K562 (cell line): Measurements from ENCODE around the gene ZNF554. TPM values are rescaled to one million over a fixed set of nuclear protein-coding genes. Genes with fewer than 3 reads are reported as not detected.

Experiments
- ATAC-seq: fragments of 200-7000 bp; cut with Tn5 transposase; 3 replicates; pipeline ENCODE4 v1.9.1; 2020; ENCODE audit warnings: moderate library complexity
- BruUV-seq: library from RNA; stranded (reverse); fragments of 400-500 nt; replicated peaks from 2 replicates; lab custom pipeline; 2021; lab: Mats Ljungman, UMichigan
- CTCF ChIA-PET: fragments of 300-600 bp; formaldehyde crosslinking; extraction: SDS; loops from one replicate; lab custom pipeline; 2021; ENCODE audit warnings: low intra/inter-chr PET ratio; lab: Yijun Ruan, JAX
- POLR2A ChIA-PET: fragments of 300-600, 350-650 bp; sonication (Branson Sonifier 250); formaldehyde crosslinking; extraction: SDS; loops from one replicate; lab custom pipeline; 2021; ENCODE audit warnings: antibody characterized with exemption, inconsistent platforms; lab: Yijun Ruan, JAX
- DNase-seq, 4 experiments: peaks; one replicate each; pipeline versions ENCODE4 v3.0.0 to v3.0.0-alpha.2; 2011 to 2018; ENCODE audit warnings: low spot score in 3 of 4, mixed read lengths in 3 of 4; ENCODE audit errors: extremely low read depth in 1 of 4
- FAIRE-seq: peaks from 2 replicates; lab custom pipeline; 2011; peaks lifted over from hg19 to GRCh38; lab: Jason Lieb, UNC
- H2AFZ ChIP-seq: 2 replicates; pipeline ENCODE4 v1.6.0; 2011; ENCODE audit warnings: low read depth, low read length, control low read depth, inconsistent platforms
- H3K27ac ChIP-seq: fragments of 200-600 bp; 3 replicates; pipeline ENCODE4 v1.8.0; 2011; ENCODE audit warnings: low read depth, mild to moderate bottlenecking, control low read depth, inconsistent platforms, low read length, moderate library complexity, mixed read lengths; ENCODE audit errors: extremely low read depth
- H3K27me3 ChIP-seq, 2 experiments: fragments of 300-600 bp in 1 of 2; 2 replicates in 1 of 2; 3 replicates in 1 of 2; pipeline versions ENCODE4 v1.6.0 to v1.8.0; 2011; ENCODE audit warnings: inconsistent platforms in 2 of 2, low read length in 2 of 2, mild to moderate bottlenecking in 1 of 2, mixed read lengths in 1 of 2, moderate library complexity in 1 of 2; ENCODE audit not compliant: control insufficient read depth in 2 of 2, insufficient read depth in 2 of 2
- H3K36me3 ChIP-seq: fragments of 300-600 bp; 3 replicates; pipeline ENCODE4 v1.8.0; 2011; ENCODE audit warnings: mild to moderate bottlenecking, low read length, inconsistent platforms; ENCODE audit not compliant: control insufficient read depth, insufficient read depth
- H3K4me1 ChIP-seq, 2 experiments: fragments of 200-600 bp in 1 of 2; replicated peaks in 1 of 2; 2 replicates in 1 of 2; 3 replicates in 1 of 2; pipeline versions ENCODE4 v1.5.1 to v1.8.0; 2011; ENCODE audit warnings: inconsistent platforms in 2 of 2, low read length in 2 of 2, mild to moderate bottlenecking in 1 of 2, mixed read lengths in 1 of 2, moderate library complexity in 1 of 2; ENCODE audit not compliant: control insufficient read depth in 2 of 2, insufficient read depth in 2 of 2
- H3K4me2 ChIP-seq: 2 replicates; pipeline ENCODE4 v1.6.1; 2011; ENCODE audit warnings: low read length, control low read depth, inconsistent platforms, mixed read lengths; ENCODE audit not compliant: insufficient read depth
- H3K4me3 ChIP-seq: fragments of 200-600 bp; sonication (generic), shearing (Covaris generic); 2 replicates; pipeline ENCODE4 v1.5.1; 2016; ENCODE audit warnings: control low read depth, inconsistent platforms
- H3K79me2 ChIP-seq: fragments of 200-600 bp; 3 replicates; pipeline ENCODE4 v1.8.0; 2011; ENCODE audit warnings: low read length, inconsistent platforms; ENCODE audit not compliant: control insufficient read depth, insufficient read depth
- H3K9ac ChIP-seq, 2 experiments: 2 replicates each; pipeline versions ENCODE4 v1.6.0 to v1.6.1; 2011; ENCODE audit warnings: low read depth in 2 of 2, low read length in 2 of 2, control low read depth in 1 of 2, inconsistent platforms in 1 of 2, mild to moderate bottlenecking in 1 of 2, mixed read lengths in 1 of 2; ENCODE audit not compliant: insufficient read depth in 1 of 2
- H3K9me1 ChIP-seq: one replicate; pipeline ENCODE4 v1.6.0; 2011; ENCODE audit warnings: inconsistent platforms, mild to moderate bottlenecking, low read length, moderate library complexity; ENCODE audit not compliant: control insufficient read depth, insufficient read depth
- H3K9me3 ChIP-seq: replicated peaks from 2 replicates; pipeline ENCODE4 v1.5.1; 2011; ENCODE audit warnings: low read depth, low read length, inconsistent platforms; ENCODE audit not compliant: control insufficient read depth, insufficient read depth
- H4K20me1 ChIP-seq: replicated peaks from 2 replicates; pipeline ENCODE4 v1.6.1; 2011; ENCODE audit warnings: low read length, inconsistent platforms, mixed read lengths; ENCODE audit not compliant: control insufficient read depth, insufficient read depth
- ADNP ChIP-seq: fragments of 200-800 bp; sonication (Bioruptor generic); IDR thresholded peaks from 2 replicates; pipeline ENCODE4 v1.6.1; 2016; ENCODE audit warnings: missing genetic modification characterization, missing compliant biosample characterization
- FOXP1 ChIP-seq: sonication (generic); formaldehyde crosslinking; IDR thresholded peaks from 2 replicates; pipeline ENCODE4 v1.8.0; 2022; ENCODE audit warnings: mild to moderate bottlenecking, missing genetic modification reagents
- HES1 ChIP-seq: fragments of 450-650 bp; IDR thresholded peaks from 2 replicates; pipeline ENCODE4 v1.6.1; 2016; ENCODE audit warnings: low read depth, mild to moderate bottlenecking, moderate library complexity
- POLR2G ChIP-seq: fragments of 200-400 bp; formaldehyde crosslinking; IDR thresholded peaks from 2 replicates; pipeline ENCODE4 v1.6.1; 2017; ENCODE audit warnings: low read depth, mild to moderate bottlenecking, antibody characterized with exemption, low read length, moderate library complexity
- ZFPM2 ChIP-seq: fragments of 250-450 bp; sonication (Bioruptor Pico); IDR thresholded peaks from 2 replicates; pipeline ENCODE4 v1.5.1; 2022; ENCODE audit warnings: mild to moderate bottlenecking
- WGBS: fragments of 100-300 bp; shearing (Covaris generic); methylation state at CpG from one replicate; pipeline ENCODE4 v1.1.6; 2016; ENCODE audit warnings: low coverage, mixed read lengths; ENCODE audit not compliant: insufficient coverage; ENCODE audit errors: missing lambda C conversion rate; 5-methylcytosine and 5-hydroxymethylcytosine counted together
- in situ Hi-C: fragments of 300-500 bp; cut with MboI; formaldehyde crosslinking; loops from 4 replicates; pipeline ENCODE4 v1.15.0; 2018; ENCODE audit warnings: inconsistent platforms, mixed read lengths
- intact Hi-C: fragments of 100-400 bp; cut with micrococcal nuclease; formaldehyde crosslinking; loops from 2 replicates; pipeline ENCODE4 v1.14.2; 2022
- polyA plus RNA-seq, 8 experiments: library from polyadenylated mRNA; depleted of rRNA in 4 of 8; stranded (reverse) in 5 of 8; unstranded in 3 of 8; fragments of >200 nt; fragmentation: Nextera tagmentation in 2 of 8; fragmentation: Illumina TruSeq in 1 of 8; extraction: Ambion mirVana in 2 of 8; extraction: Trizol in 1 of 8; gene quantifications; 2 replicates each; pipeline versions ENCODE4 v1.2.1 to v1.2.3, GENCODE V29; 2011 to 2014; ENCODE audit warnings: inconsistent platforms in 1 of 8, missing spikeins in 1 of 8
- total RNA-seq, 7 experiments: library from RNA; depleted of rRNA in 6 of 7; stranded (reverse); fragments of >200 nt in 6 of 7; fragmentation: Illumina TruSeq in 2 of 7; extraction: Trizol in 2 of 7; gene quantifications; 2 replicates each; pipeline versions ENCODE4 v1.2.1 to v1.2.3, GENCODE V29; 2011 to 2021; ENCODE audit warnings: low replicate concordance in 1 of 7

The ZNF554 gene
- total and polyA plus RNA-seq, 9 of the 15 experiments (the other 6 are each of a cell fraction or from before 2014, with no cell fraction given), result 0.07 to 1.8 (median 1.1) TPM

- TF ChIP-seq ZFPM2, result no peak
Measured at GRCh38 chr19:2802826-2803225, 16.8 kb upstream of the ZNF554 start (continued).

DNA sequence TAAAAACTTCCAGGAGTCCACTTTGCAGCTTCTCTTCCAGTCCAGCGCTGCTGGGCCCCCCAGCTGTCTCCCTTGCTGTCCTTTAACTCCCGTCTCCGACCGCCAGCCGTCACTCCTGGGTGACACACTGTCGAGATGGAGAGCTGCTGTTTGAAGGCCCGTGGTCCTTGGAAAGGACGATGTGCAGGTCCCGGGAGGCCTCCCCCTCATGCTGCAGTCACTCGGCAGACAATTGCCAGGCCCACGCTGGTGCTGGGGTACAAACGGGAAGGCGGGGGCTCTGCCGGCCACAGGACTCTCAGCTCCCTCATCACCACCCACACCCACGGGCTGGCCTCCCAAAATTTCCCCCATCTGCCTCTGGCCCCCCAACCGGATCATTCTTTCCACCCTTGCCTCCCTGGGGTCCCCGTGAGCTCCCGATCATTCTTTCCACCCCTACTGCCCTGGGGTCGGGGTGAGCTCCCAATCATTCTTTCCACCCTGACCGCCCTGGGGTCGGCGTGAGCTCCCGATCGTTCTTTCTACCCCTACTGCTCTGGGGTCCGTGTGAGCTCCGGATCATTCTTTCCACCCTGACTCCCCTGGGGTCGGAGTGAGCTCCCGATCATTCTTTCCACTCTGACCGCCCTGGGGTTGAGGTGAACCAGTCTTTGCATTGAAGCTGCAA lies 16.0 kb upstream of the ZNF554 start:
- ATAC-seq (no peak), FAIRE-seq (no peak), DNase-seq (no peak)
- Histone ChIP-seq H3K9me1 (no peaks in the 10 kb centered on the region), H3K4me1 (peaks cover 0 to 8% of the 10 kb centered on the region in 2 experiments; a peak in 1 of 5 replicates), H3K79me2 (no peaks in the 10 kb centered on the region), H3K4me3 (no peak overlapping the region), H2AFZ (no peak overlapping the region), H3K27me3 (no peaks in the 10 kb centered on the region), H3K9ac (no peak overlapping the region; a peak in 1 of 4 replicates), H4K20me1 (no peaks in the 10 kb centered on the region), H3K36me3 (peaks cover 93% of the 10 kb centered on the region; the same call in 2 of the 3 replicates), H3K4me2 (no peak overlapping the region), H3K27ac (no peak overlapping the region), H3K9me3 (no peaks in the 10 kb centered on the region)
- TF ChIP-seq FOXP1 (CRISPR knock-in tag) (no peak), ADNP (tag) (no peak), HES1 (no peak), POLR2G (peak; percentile 36; the same call in 1 of the 2 replicates)
- CTCF ChIA-PET, result no interaction called here
- 95% methylated on average over 19 of the region's 29 CpGs for WGBS
- POLR2A ChIA-PET, result interaction anchor here (0.5 to 0.8 kb wide), 4 partner anchors 16 to 146 kb away, joined by 3 read pairs; partner anchors contain the start of gene ZNF554
- no TSS peak for BruUV-seq
- in situ Hi-C loops (no loop called here), intact Hi-C loops (no loop called here)
